HEK293T (cell line): Measurements from ENCODE around the gene GABRP.
"Not testable (repeated sequence)": the region's sequence is repeated elsewhere in the genome, so short reads cannot be mapped to it uniquely, and the experiment has no call there.

ENCODE experiments used
- FOXA1 ChIP-seq: fragments of 450-650 bp; IDR thresholded peaks from 2 replicates; pipeline ENCODE4 v1.6.1; 2016; ENCODE audit warnings: mild to moderate bottlenecking
- NFRKB ChIP-seq: fragments of 450-650 bp; IDR thresholded peaks from 2 replicates; pipeline ENCODE4 v1.6.1; 2016; ENCODE audit warnings: mild to moderate bottlenecking, moderate library complexity
- PKNOX1 ChIP-seq: fragments of 450-650 bp; IDR thresholded peaks from 2 replicates; pipeline ENCODE4 v1.6.1; 2016
- SUZ12 ChIP-seq: fragments of 450-650 bp; IDR thresholded peaks from 2 replicates; pipeline ENCODE4 v1.6.1; 2016; ENCODE audit warnings: mild to moderate bottlenecking

- TF ChIP-seq PKNOX1, SUZ12, FOXA1, NFRKB: not testable (repeated sequence)
Measured at GRCh38 chr5:170754508-170754907, 29.0 kb upstream of the GABRP start.
